NCI-H82 (cell line): ENCODE measurements around the gene HERC2.
A peak's percentile ranks its signal among the peaks of the same experiment; 100 is the strongest.

Source experiments
- DNase-seq: peaks from one replicate; lab custom pipeline; 2025; lab: John Stamatoyannopoulos, UW

HERC2 gene

DNA sequence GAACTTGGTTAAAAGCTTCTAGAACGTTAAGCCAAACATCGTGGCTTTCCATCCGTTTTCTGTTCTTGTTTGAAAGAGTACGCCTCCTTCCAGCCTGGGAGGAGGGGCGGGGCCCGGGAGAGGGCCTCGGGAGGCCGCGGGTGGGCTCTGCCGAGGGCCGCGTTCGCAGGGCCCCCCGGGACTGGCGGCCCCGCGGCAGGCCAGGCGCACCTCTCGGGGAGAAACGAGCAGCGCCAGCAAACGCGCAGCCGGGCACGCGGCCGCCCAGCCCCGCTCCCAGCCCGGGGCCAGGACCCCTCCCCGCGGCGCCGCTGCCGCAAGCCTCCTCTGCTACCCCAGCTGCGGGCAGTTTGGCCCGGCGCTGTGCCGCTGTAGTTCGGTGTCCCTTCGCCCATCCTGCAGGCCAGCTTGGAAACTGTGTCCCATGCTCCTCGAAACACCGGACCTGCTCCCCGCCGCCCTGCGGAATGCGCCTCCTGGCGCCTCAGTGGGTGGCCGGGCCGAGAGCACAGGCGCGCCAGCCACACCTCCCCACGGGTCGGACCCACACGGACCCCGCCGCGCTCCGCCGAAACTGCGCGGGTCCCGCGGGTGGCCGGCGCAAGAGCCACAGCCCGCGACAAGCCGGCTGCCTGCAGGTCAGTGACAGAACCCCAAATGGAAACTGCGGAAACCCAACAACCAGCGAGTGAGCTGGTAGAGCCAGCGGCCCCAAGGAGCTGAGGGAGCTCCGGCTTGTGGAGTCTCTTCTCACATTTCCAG, 225.1 kb downstream of the HERC2 start:
- no peak for DNase-seq

DNA sequence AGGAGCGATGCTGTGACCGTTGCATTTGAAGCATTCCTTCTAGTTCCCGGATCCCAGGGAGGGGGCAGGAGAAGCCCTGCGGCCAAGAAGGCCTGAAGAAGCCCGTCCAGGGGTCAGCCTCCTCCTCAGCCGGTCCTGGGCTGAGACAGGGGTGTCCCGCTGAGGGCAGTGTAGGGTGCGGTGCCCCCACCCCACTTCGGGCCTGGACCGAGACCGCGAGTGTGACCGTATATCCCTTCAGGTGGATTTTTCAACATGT, 225.6 kb downstream of the HERC2 start:
- DNase-seq = no peak

DNA sequence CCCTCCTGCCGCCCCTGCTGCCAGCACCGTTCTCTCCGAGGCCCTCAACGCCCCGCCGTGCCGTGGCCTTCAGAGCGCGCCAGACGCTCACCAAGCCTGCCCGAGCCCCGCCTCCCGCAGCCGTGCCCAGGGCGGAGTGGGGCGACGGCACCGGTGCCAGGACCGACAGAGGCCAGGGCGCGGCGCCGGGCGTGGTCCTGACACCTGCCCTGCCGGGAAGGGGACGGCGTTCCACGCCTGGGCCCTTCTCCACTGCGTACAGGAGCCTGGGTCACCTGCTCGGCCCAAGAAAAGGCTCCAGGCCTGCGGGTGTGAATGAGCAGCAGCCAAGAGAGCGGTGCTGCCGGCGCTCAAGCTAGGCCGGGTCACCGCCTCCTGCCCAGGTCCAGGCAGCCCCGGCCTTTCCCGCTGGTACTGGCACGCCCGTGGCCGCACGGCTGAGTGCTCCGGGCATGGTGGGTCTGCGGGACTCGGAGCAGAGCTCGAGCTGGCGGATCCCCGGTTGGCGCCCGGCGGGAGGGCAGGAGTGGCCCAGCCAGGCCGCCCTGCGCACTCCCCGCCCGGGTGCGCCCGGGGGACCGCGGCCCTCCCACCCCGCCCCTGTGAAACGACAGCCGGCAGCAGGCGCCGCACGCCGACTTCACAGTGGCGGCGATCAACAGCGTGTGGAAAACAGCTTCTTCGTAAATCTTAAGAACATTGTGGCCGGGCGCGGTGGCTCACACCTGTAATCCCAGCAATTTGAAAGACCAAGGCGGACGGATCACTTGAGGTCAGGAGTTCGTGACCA, 227.1 kb downstream of the HERC2 start:
- peak; percentile 37 for DNase-seq

DNA sequence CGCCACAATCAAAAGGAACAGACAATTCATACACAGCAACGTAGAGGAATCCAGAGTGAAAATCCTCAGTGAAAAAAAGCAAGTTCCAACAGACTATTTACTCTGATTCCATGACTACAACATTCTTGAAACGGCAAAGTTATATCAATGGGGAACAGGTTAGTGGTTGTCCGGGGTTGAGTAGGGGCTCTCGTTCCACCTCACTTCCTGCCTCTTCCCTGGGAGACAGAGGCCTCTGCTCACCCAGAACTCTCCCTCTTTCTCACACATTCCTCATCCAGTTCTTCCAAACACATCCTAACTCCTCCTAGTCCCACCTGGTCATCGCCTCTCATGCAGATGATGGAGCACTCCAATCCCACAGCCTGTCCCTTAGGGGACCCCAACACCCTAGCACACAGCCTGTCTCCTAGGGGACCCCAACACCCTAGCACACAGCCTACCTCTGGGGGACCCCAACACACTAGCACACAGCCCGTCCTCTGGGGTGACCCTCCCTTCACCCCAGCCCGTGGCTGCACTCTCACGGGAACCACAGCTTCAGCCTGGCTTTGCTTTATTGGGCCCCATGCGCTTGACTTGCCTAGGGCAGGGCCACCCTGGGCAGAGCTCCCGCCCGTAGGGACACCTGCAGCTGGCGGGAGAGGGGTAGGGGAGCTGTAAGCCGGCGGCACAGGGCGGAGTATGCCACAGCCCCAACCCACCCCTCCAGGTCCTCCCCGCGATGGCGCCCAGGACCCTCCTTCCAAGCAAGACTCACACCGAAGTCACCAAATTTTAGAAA, 228.0 kb downstream of the HERC2 start:
- DNase-seq = no peak

DNA sequence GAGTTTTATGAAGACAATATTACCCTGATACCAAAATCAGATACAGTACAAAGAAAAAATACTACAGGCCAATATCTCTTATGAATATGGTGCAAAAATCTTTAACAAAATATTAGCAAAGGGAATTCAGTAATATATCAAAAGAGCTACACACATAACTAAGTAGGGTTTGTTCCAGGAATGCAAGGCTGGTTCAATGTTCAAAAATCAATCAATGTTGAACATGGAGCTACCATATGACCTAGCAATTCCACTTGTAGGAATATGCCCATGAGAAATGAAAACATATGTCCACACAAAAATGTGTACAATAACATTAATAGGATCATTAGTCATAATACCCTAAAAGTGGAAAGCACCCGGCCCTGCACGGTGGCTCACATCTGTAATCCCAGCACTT, 230.7 kb downstream of the HERC2 start:
- DNase-seq = no peak

DNA sequence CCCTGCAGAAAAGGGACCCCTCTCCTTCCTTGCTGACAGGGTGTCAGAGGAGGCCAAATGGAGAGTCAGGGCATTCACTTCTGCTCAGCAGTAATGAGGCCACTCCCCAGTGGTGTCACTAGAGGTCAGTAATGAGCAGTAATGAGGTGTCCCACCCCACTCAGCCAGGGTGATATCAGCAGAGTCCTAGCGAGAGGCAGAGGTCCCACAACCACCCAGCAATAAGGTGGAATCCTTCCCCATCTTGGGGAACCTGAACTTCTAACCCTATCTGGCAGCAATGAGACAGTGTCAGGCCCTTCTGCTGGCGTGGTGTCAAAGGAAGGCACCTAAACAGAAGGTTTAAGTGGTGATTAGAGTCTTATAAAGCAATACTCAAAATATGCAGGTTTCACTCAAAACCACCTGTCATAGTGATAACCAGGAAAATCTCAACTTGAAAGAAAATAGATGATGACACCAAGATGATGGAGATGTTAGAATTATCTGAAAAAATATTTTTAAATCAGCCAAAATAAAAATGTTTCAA, 235.7 kb downstream of the HERC2 start:
- peak; percentile 83 for DNase-seq

DNA sequence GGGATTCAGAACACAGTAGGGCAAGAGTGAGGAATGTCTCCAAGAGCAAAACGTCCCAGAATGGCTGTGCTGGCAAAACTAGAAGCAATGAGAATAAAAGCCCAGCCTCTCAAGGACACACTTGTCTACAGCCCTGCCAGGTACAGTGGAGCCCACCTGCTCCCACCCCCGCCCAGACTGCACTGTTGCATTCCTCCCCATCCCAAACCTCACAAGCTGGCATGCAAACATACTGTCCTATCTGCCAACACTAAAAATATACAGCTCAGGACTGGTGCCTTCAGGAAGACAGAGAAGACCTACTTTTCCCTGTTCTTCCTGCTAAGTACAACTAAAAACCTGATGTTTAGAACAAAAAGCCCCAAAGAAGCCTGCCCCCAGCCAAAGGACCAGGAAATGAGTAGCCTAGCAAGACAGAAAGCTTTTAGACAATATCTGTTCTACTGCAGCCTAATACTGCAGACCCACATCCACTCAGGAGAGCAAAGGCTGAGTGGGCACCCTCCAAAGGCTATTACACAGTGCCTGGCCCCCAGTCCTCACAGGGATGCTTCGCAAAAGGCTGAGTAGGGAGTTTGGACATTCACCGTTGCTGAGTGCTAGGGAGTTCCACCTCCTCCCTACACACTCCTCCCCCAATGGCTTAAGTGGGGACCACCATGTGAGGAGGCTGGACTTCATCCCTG, 236.3 kb downstream of the HERC2 start:
- DNase-seq = no peak

DNA sequence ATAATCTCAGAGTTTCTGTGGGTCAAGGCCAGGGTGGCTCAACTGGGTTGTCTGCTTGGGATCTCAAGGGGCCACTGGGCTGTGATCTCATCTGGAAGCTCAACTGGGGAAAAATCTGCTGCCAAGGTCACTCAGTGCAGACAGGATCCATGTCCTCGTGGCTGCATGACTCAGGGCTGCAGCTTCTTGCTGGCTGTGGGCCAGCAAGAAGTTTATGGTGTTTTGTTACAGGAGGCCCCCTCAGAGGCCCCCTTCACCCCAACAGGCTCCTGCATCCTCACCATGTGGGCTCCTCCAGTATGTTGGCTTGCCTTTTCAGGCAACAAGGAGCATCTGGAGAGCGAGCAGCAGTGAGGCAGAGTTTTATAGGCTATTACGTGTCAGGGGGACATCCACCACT, 237.4 kb downstream of the HERC2 start:
- no peak for DNase-seq

DNA sequence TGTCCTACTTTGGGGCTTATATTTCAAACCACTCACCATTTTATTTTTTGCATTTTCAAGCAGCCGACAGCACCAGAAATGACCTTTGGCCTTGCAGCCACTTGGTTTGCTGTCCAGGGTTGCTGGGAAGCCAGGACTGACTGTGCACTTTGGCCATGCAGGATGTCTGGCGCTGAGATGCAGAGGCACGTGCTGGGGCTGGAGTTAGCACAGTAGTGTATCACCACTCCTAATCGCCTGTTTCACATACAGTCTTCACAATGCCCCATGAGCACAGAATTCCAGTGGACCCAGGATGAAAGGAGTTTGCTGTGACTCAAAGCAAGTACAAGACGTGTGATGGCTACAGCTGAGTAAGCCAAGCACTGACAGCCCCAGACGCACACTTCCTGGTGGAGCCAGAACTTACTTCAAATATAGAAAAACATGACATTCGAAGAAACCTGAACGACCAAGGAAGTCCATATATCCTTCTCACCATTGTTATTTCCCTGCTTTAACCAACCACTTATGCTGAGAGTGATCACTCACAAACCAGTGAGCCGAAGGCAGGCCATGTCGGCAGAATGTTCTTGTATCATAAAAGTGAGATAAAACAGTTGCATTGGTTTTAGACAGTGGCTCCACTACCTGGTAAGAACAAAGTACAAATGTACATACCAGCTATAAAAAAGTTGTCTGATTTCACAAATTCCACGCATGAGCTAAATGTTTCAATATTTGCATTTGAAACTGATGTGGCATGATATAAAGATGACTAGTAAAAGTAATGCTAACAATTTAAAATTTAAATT, 238.9 kb downstream of the HERC2 start:
- no peak for DNase-seq

DNA sequence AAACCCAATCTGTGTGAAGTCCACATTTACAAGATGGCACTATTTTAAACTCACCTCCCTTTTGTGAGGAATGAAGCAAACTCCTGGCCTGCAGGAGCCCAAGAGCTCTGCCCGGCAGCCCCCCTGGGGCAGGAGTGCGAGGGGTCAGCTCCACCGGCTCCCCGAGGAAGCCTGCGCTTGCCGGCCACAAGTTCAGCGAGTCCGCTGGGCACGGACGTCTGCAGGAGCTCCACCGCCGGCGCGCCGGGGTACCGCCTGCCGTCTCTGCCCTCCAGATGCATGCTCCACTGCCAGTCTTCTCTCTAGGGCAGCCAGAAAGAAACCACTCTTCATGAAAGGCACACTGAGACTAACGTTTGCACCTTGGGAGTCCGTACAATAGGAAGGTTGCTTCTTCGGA, 240.4 kb downstream of the HERC2 start:
- no peak for DNase-seq

DNA sequence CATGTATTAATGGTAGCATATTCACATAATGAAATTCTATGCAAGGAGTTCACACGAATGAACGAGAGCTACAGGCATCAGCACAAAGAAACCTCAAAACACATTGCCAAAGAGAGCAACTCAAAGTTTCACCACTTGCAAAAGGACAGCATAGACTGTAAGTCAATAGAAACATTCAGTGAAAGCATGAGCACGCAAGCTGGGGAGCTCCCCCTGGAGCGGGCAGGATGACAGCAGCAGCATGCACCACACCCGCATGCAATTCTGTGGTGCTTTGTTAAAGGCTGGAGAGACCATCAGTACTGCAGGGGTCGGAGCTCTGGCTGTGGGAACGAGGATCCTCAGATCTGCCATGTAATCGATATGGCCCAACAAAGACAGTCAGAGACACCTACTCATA, 241.6 kb downstream of the HERC2 start:
- DNase-seq = no peak

DNA sequence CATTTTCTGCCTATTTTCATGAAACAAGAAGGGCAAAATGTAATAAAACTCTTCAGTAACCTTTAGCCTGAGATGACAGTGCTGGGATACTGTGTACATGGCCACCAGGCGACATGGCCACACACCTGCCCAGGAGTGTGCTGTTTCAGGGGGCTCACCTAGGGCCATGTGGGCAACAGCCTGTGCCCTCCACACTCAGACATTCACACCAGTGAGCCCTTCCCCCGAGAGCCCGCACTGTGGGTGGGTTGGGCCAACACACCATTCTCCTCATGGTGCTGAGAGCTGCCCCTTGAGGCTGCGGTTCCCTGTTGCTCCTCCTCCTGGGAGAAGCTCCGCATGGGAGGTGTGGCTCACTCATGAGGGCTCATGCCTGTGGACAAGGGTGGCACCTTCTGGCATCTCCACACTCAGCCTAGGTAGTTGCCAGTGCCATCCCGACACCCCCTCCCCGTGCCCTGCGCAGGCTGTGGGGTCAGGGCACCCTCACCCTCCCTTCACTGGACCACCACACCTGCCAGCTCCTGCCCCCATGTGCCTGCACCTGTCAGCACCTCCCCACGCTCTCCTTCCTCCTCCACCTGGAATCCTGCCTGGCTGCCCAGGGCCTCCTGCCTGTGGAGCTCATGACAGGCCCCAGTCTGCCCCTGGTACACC, 242.5 kb downstream of the HERC2 start:
- no peak for DNase-seq

DNA sequence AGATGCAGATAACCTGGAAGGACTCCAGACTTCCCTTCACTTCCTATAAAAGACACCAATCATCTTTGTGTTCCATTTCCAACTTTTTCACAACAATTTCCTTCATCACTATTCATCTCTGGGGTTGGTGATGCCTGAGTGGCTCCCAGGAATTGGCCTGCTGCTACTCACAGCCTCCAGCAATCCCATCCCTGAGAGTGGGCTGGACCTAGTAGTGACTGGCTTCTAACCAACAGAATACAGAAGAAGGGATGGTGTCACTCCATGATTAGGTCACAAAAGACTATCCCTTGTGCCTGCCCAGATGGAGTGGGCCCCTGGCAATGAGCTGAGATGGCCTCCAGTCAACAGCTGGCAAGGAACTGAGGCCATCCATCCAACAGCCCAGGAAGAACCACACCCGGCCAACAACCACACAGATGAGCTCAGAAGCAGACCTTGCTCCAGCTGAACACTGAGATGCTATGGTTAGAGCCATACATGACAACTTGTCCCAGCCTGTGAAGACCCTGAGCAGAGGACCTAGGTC, 243.7 kb downstream of the HERC2 start:
- no peak for DNase-seq

DNA sequence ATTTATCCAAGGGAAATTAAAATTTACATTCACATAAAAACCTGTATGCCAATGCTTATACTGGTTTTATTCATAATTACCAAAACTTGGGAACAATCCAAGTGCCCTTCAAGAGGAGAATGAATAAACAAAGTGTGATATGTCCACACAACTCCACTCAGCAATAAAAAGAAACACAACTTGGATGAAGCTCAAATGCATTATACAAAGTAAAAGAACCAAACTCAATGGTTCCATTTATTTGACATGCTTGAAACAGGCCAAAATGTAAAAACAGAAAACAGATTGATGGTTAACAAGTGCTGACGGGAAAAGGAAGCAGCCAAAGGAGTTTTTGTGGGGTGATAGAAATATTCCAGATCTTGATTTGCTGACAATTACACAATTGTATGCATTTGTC, 246.4 kb downstream of the HERC2 start:
- DNase-seq = no peak

DNA sequence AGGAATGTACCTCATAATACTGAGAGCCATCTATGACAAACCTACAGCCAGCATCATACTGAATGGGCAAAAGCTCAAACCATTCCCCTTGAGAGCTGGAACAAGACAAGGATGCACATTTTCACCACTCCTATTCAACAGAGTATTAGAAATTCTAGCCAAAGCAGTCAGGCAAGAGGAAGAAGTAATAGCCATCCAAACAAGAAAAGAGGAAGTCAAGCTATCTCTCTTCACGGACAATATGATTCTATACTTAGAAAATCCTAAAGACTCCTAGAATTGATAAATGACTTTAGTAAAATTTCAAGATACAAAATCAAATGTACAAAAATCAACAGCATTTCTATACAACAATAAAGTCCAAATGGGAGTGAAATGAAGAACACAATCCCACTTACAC, 253.0 kb downstream of the HERC2 start:
- DNase-seq = no peak

DNA sequence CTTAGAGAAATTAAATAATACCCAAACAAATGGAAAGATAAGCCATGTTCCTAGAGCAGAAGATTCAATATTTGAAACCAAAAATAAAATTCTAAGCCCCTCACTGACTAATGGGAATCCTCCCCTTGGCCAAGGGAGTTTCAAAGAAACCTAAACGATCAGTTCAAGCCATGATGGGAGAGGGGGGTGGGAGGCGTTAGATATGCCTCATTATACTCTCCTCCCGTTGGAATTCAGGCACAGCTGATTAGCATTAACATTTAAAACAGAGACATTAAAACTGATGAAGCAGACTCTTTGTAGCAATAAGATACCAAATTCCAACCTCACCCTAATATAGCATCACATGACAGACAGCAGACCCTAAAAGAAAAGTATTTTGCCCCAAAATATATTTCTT, 255.7 kb downstream of the HERC2 start:
- no peak for DNase-seq
